GM12891 (cell line): Measurements from ENCODE around the gene GPATCH1.
"Not testable (repeated sequence)": the region's sequence is repeated elsewhere in the genome, so short reads cannot be mapped to it uniquely, and the experiment has no call there.

Source experiments
- DNase-seq: peaks from one replicate; pipeline ENCODE4 v3.0.0; 2011; ENCODE audit warnings: low spot score; ENCODE audit not compliant: insufficient read length
- FAIRE-seq: peaks from 2 replicates; lab custom pipeline; 2011; peaks lifted over from hg19 to GRCh38; lab: Jason Lieb, UNC
- PAX5 ChIP-seq: IDR thresholded peaks from 2 replicates; pipeline ENCODE4 v1.6.1; 2011; ENCODE audit warnings: low read length, moderate library complexity, mild to moderate bottlenecking; ENCODE audit not compliant: insufficient read depth, severe bottlenecking
- POLR2A ChIP-seq: IDR thresholded peaks from 2 replicates; pipeline ENCODE4 v1.6.1; 2011; ENCODE audit warnings: low read depth, low read length, control low read depth
- POLR2AphosphoS5 ChIP-seq: IDR thresholded peaks from 2 replicates; pipeline ENCODE4 v1.6.1; 2011; ENCODE audit warnings: low read depth, low read length, control low read depth
- POU2F2 ChIP-seq: IDR thresholded peaks from 2 replicates; pipeline ENCODE4 v1.6.1; 2011; ENCODE audit warnings: low read depth, mild to moderate bottlenecking, control low read depth, low read length, moderate library complexity
- SPI1 ChIP-seq: IDR thresholded peaks from 2 replicates; pipeline ENCODE4 v1.6.1; 2011; ENCODE audit warnings: low read depth, low read length, control low read depth
- TAF1 ChIP-seq: IDR thresholded peaks from 2 replicates; pipeline ENCODE4 v1.6.1; 2011; ENCODE audit warnings: low read depth, low read length, control low read depth

GPATCH1 gene

GRCh38 chr19:33040994-33041827 is 39.8 kb upstream of the GPATCH1 start:
- no peak for FAIRE-seq
- no peak for DNase-seq
- no peak for TF ChIP-seq POLR2A
- TF ChIP-seq TAF1, result no peak
- TF ChIP-seq POLR2AphosphoS5, result no peak
- TF ChIP-seq SPI1, result no peak
- TF ChIP-seq POU2F2, result no peak
- TF ChIP-seq PAX5, result no peak

GRCh38 chr19:33041828-33042160 is 39.2 kb upstream of the GPATCH1 start:
- not testable (repeated sequence) for FAIRE-seq, DNase-seq

GRCh38 chr19:33047422-33047821 is 33.6 kb upstream of the GPATCH1 start:
- DNase-seq, result no peak
- no peak for TF ChIP-seq POU2F2
- no peak for TF ChIP-seq PAX5
- no peak for TF ChIP-seq SPI1
- TF ChIP-seq TAF1, result no peak
- no peak for FAIRE-seq

GRCh38 chr19:33048806-33049676 is 31.9 kb upstream of the GPATCH1 start:
- no peak for DNase-seq
- no peak for TF ChIP-seq POLR2A
- no peak for TF ChIP-seq SPI1
- no peak for TF ChIP-seq POU2F2
- no peak for TF ChIP-seq POLR2AphosphoS5
- TF ChIP-seq TAF1, result no peak
- TF ChIP-seq PAX5, result no peak
- no peak for FAIRE-seq

GRCh38 chr19:33050110-33050509 is 30.9 kb upstream of the GPATCH1 start:
- FAIRE-seq (no peak), DNase-seq (no peak)
- TF ChIP-seq SPI1 (no peak), POLR2AphosphoS5 (no peak), PAX5 (no peak), TAF1 (no peak), POLR2A (no peak), POU2F2 (no peak)

GRCh38 chr19:33052352-33052972 is 28.5 kb upstream of the GPATCH1 start:
- TF ChIP-seq POU2F2, result no peak
- TF ChIP-seq POLR2A, result no peak
- TF ChIP-seq TAF1, result no peak
- TF ChIP-seq PAX5, result no peak
- no peak for TF ChIP-seq SPI1
- DNase-seq, result no peak
- no peak for FAIRE-seq

GRCh38 chr19:33054623-33055022 is 26.4 kb upstream of the GPATCH1 start:
- no peak for DNase-seq
- TF ChIP-seq POLR2AphosphoS5 (no peak), PAX5 (no peak), TAF1 (no peak), SPI1 (no peak), POLR2A (no peak), POU2F2 (no peak)
- no peak for FAIRE-seq

GRCh38 chr19:33055718-33056117 is 25.3 kb upstream of the GPATCH1 start:
- FAIRE-seq, result no peak
- TF ChIP-seq POLR2AphosphoS5 (no peak), POLR2A (no peak), SPI1 (no peak), POU2F2 (no peak), TAF1 (no peak), PAX5 (no peak)
- no peak for DNase-seq

- DNase-seq (no peak), FAIRE-seq (no peak)
- TF ChIP-seq SPI1 (no peak), POLR2AphosphoS5 (no peak), PAX5 (no peak), POLR2A (no peak), TAF1 (no peak)
Observed at GRCh38 chr19:33060586-33060985, 20.4 kb upstream of the GPATCH1 start.

GRCh38 chr19:33062902-33063301 is 18.1 kb upstream of the GPATCH1 start:
- TF ChIP-seq POLR2A (no peak), TAF1 (no peak), PAX5 (no peak), POU2F2 (no peak), POLR2AphosphoS5 (no peak), SPI1 (no peak)
- FAIRE-seq (no peak), DNase-seq (no peak)
